Fibroblast of skin of scalp (primary cell): ENCODE measurements around the gene CADM1.

ENCODE experiments used
- DNase-seq: peaks from one replicate; pipeline ENCODE4 v3.0.0-alpha.2; 2013

Gene CADM1

GRCh38 chr11:115202074-115202473 lies 302.1 kb downstream of the CADM1 start:
- DNase-seq: no peak

GRCh38 chr11:115201111-115201792 lies 303.0 kb downstream of the CADM1 start:
- DNase-seq: peak; percentile 97

- DNase-seq: peak; percentile 80
Measured at GRCh38 chr11:115199481-115200069, 304.6 kb downstream of the CADM1 start.

GRCh38 chr11:115198321-115198741 lies 305.9 kb downstream of the CADM1 start:
- DNase-seq: no peak

- no peak for DNase-seq
Measured at GRCh38 chr11:115197433-115197832, 306.8 kb downstream of the CADM1 start.

GRCh38 chr11:115197031-115197430 lies 307.2 kb downstream of the CADM1 start:
- DNase-seq: no peak

DNA sequence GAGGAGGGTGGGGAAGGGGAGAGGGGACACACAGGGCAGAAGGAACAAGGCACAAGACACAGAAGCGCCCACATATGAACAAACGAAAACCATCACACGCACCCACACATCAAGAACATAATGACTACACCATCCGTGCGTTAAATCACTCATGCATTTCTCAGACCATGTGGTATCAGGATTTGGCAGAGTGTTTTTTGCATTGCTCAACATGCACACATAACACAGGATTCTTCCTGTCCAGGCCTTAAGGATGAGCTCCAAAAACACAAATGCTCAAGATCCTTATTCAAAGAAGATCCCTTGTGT lies 309.5 kb downstream of the CADM1 start:
- DNase-seq: peak; percentile 59

DNA sequence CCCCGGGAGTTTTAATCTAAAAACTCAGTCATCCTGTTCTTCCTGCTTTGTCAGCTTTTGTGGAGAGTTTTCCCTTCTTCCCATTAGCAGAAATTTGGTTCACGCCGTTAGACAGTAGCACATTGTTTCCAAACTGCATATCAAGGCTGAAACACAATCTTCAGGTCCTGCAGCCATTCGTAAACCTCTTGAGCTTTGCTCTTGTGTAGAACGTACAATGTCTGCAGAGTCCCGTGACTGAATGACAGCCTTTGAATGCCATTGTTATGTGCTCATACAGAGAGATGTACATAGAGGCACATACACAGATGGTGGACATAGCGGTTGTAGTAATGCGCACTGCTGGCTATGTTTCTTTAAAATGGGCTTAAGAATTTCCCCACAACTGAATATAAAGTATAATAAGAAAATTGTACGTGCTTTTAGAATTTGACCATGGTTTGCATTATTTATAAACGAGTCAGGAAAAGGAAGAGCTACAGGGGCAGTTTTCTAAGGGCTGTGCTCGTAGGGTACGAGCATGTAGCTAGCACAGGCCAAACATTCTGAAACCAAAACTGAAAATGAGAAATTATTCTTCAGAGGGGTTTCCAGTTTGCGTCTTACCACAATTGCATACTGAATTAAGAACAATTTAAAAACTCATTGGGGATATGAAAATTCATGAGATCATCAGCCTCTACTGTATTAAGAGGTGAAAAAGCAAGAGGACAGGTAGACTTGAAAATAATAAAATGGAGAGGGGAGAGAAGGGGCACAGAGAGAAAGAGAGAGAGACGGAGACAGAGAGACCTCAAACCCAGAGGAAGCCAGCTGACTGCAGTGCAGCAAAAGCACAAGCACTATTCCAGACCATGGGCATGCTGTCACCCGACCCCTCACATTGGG lies 310.1 kb downstream of the CADM1 start:
- DNase-seq: no peak

DNA sequence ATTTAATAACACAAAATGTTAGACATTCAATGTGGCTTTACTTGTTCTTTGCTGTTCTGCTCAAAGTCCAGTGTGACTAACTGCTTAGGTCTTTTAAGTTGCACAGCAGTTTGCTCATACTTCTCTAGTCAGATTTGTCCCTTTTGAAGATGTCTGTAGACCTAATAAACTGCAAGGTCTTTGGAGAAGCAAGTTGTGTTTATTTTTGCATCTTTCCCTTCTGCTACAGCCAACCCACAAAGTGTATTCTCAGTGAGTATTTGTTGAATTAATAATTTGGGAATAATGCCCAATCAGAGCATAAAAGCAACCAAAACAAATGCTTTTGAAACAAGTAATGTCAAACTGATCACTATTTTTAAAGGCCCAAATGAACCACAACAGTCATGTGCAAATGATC lies 312.5 kb downstream of the CADM1 start:
- DNase-seq: no peak

- DNase-seq: no peak
Measured at GRCh38 chr11:115190196-115190595, 314.0 kb downstream of the CADM1 start.

- DNase-seq: no peak
Measured at GRCh38 chr11:115188898-115189278, 315.3 kb downstream of the CADM1 start.

GRCh38 chr11:115188188-115188897 lies 315.9 kb downstream of the CADM1 start:
- no peak for DNase-seq

GRCh38 chr11:115185931-115186330 lies 318.3 kb downstream of the CADM1 start:
- no peak for DNase-seq

DNA sequence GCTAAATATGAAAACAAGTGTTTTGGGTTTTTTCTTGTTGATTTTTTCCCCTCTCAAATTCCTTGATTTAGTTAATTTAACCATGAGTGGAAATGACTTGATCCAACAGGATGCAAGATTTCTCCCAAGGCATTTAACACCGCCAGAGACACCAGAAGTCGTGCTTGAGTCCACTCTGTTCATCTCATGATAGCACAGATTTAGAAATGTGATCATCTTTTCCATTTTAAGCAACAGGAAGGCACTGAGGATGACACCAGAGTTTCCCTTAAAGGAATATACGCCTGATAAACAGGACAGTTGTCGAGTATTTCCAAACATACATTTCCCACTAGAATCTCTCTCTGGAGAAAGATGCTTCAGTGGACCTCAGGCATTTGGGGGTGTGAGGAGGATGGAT lies 318.7 kb downstream of the CADM1 start:
- no peak for DNase-seq

GRCh38 chr11:115184901-115185300 lies 319.3 kb downstream of the CADM1 start:
- no peak for DNase-seq

DNA sequence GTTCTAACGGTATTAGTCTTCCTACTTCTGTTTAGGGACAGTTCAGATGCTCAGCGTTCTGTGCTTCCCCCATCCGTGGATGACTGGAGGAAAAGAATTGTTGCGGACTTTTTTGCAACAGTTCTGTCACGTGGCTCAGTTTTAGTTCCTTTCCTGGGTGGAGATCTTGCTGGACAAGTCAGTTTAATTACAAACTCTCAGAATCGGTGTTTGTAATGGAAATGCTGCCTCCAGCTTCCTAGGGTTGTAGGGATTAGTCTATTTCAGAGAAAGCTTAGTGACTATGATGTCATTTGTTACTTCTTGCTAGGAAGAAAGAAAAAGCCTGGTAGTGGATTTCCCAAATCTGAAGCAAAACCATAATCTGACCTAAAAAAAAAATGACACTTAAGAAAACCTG lies 320.4 kb downstream of the CADM1 start:
- DNase-seq: no peak

DNA sequence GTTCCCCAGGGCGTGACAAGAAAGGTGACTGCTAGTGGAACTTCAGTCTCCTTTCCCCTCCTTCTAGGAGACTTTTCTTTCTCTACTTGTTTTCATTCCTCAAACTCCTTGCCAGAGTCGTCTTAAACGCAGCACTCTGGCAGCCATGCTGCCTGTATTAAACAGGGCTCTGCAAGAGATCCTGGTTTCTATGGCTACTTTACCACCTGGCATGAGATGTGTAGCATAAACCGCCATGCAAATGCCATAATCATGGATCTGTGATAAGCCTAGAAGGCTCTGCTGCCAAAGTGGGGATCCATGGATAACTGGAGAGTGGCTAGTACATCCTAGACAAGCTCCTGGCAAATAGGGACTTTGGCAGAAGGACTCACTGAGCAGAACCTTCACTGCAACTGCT lies 321.1 kb downstream of the CADM1 start:
- no peak for DNase-seq

DNA sequence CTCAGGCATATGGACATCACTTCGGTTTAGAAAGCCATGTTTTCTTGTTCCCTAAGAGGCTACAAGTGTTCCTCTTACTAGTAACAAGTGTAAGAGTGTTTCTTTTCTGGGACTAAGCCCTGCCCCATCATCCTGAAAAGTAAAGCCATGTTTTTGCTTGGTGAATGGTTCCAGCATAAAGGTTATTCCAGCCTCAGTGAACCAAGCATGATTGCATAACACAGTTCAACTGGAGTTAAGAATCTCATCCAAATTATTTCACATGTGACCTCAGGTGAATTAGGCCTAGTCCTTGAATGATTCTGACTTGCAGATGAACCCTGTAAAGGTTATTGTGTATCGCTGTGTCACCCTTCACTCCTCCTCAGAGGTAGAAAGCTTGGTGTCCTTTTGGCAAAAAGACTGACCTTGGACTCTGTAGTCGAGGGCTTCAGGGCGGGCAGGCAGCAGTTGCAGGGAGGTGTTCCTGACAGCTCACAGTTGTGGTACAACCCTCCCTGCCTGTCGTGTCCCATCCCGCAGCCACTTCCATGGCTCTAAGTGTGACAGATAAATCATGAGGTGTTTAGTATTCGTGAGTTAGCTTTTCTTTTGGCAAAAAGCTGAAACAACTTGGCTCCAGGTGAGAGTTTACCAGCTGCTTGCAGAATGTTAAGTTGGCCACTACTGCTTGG lies 321.8 kb downstream of the CADM1 start:
- DNase-seq: no peak

GRCh38 chr11:115181538-115181937 lies 322.7 kb downstream of the CADM1 start:
- no peak for DNase-seq

- no peak for DNase-seq
Measured at GRCh38 chr11:115180272-115180671, 323.9 kb downstream of the CADM1 start.

DNA sequence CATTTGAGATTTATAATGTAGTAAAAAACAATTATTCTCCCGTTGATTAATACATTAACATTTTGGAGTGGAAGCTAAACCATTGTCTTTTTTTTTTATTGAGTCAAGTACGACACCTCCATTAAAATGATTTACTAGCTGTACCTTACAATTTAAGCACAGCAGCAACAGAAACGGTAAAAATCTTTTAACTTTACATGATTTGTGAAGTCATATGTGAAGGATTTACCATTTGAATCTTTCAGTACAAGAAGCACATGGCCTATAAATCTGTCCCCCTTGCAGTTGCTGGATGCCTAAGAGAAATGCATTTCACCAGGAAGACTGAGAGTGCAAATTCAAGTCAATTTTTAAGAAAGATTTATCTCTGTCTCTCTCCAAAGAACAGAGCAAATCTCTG lies 324.6 kb downstream of the CADM1 start:
- no peak for DNase-seq

DNA sequence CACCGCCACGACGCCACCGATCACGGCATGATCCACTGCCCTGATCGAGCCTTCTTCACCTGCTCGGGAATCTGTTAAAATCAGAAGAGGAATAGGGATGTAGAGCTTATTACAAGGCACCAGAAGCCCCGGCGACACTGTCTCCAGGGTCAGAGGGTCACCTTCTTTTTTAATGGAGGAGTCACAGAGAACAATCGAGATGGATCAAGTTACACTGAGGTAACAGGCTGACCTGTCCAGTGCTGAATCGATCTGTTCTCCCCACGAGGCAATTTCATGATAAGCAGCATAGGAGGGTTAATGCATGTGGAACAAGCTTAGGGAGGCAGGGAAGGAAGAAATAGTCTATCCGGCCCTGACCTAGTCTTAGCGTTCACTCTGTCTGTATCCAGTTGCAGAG lies 325.5 kb downstream of the CADM1 start:
- no peak for DNase-seq

DNA sequence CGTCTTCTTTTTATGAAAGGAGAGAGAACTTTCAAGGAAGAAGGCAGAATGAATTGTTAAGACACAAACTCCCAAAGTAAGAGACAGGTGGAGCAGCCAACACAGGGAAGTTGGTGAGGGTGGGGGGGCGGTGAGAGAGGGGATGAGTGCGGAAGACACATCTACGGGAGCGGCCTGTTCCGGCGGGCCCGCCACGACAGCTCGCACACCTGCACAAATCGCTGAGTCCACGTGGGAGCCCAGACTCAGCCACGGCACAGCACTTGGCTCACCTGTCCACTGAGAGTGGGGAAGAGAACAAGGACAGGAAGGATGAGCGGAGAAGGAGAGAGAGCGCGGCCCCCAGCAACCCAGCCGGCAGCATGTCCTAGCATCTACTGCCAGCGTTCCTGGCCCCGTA lies 331.1 kb downstream of the CADM1 start:
- DNase-seq: no peak
